OCI-LY3 (cell line): Measurements from ENCODE around the gene TMCC1.

Source experiments
- H2AFZ ChIP-seq: fragments of 200-600, 300-600 bp; shearing (Covaris generic); 2 replicates; pipeline ENCODE4 v1.6.0; 2014; ENCODE audit warnings: antibody characterized with exemption, low read depth, low read length
- H3K27ac ChIP-seq: fragments of 200-600, 300-600 bp; sonication (generic); 2 replicates; pipeline ENCODE4 v1.5.1; 2014; ENCODE audit warnings: mild to moderate bottlenecking, low read length, moderate library complexity, mixed read lengths
- H3K27me3 ChIP-seq: fragments of 200-600, 300-600 bp; sonication (generic); 2 replicates; pipeline ENCODE4 v1.6.1; 2014; ENCODE audit warnings: low read depth, low read length, mixed read lengths
- H3K36me3 ChIP-seq: fragments of 200-600, 300-600 bp; sonication (generic); replicated peaks from 2 replicates; pipeline ENCODE3; 2014; ENCODE audit warnings: low read depth, low read length, mixed read lengths
- H3K4me1 ChIP-seq: fragments of 300-600, 200-600 bp; sonication (generic); 2 replicates; pipeline ENCODE4 v1.6.1; 2014; ENCODE audit warnings: low read length, mixed read lengths
- H3K4me2 ChIP-seq: fragments of 200-600, 300-600 bp; sonication (generic); 2 replicates; pipeline ENCODE4 v1.6.1; 2014; ENCODE audit warnings: low read length, mixed read lengths
- H3K4me3 ChIP-seq: fragments of 300-600, 200-600 bp; sonication (generic); 2 replicates; pipeline ENCODE4 v1.5.1; 2014; ENCODE audit warnings: antibody characterized with exemption, mild to moderate bottlenecking, low read length, moderate library complexity
- H3K79me2 ChIP-seq: fragments of 300-600, 200-600 bp; shearing (Covaris generic); 2 replicates; pipeline ENCODE4 v1.6.1; 2014; ENCODE audit warnings: mild to moderate bottlenecking, low read length, mixed read lengths
- H3K9ac ChIP-seq: fragments of 300-600, 200-600 bp; shearing (Covaris generic); 2 replicates; pipeline ENCODE4 v1.6.0; 2014; ENCODE audit warnings: mild to moderate bottlenecking, low read length, moderate library complexity
- H3K9me3 ChIP-seq: fragments of 200-600, 300-600 bp; shearing (Covaris generic); 2 replicates; pipeline ENCODE4 v1.6.1; 2014; ENCODE audit warnings: low read length, mixed read lengths; ENCODE audit not compliant: insufficient read depth
- H4K20me1 ChIP-seq: fragments of 200-600, 300-600 bp; sonication (generic); 2 replicates; pipeline ENCODE4 v1.6.1; 2016; ENCODE audit warnings: low read length, mixed read lengths; ENCODE audit not compliant: insufficient read depth
- CTCF ChIP-seq: fragments of 200-600, 300-600 bp; sonication (generic); IDR thresholded peaks from 2 replicates; pipeline ENCODE4 v1.5.1; 2014; ENCODE audit warnings: antibody characterized with exemption, low read length, low read depth
- EZH2phosphoT487 ChIP-seq: fragments of 200-600 bp; shearing (Covaris generic); IDR thresholded peaks from 2 replicates; pipeline ENCODE4 v1.6.1; 2018; ENCODE audit warnings: antibody characterized with exemption, mixed run types, low read depth

The TMCC1 gene

GRCh38 chr3:129831503-129831902 lies 62.0 kb downstream of the TMCC1 start:
- Histone ChIP-seq H3K36me3 (peaks cover 2% of the 10 kb centered on the region), H3K9me3 (no peaks in the 10 kb centered on the region), H3K9ac (no peak overlapping the region), H3K4me1 (peaks cover 7% of the 10 kb centered on the region), H3K4me2 (no peak overlapping the region), H4K20me1 (no peaks in the 10 kb centered on the region), H3K27ac (no peak overlapping the region), H3K79me2 (no peaks in the 10 kb centered on the region), H3K4me3 (no peak overlapping the region), H2AFZ (no peak overlapping the region), H3K27me3 (no peaks in the 10 kb centered on the region)
- TF ChIP-seq EZH2phosphoT487, result no peak
- TF ChIP-seq CTCF, result no peak

GRCh38 chr3:129829640-129830039 lies 63.9 kb downstream of the TMCC1 start:
- peaks cover 7% of the 10 kb centered on the region for H3K4me1 ChIP-seq
- H3K4me2 ChIP-seq, result no peak overlapping the region
- no peak overlapping the region for H3K27ac ChIP-seq
- no peak for TF ChIP-seq EZH2phosphoT487
- peak; percentile 71 for TF ChIP-seq CTCF
- H3K9ac ChIP-seq, result no peak overlapping the region
- H3K79me2 ChIP-seq, result no peaks in the 10 kb centered on the region
- H3K9me3 ChIP-seq, result no peaks in the 10 kb centered on the region
- H3K27me3 ChIP-seq, result no peaks in the 10 kb centered on the region
- no peak overlapping the region for H2AFZ ChIP-seq
- H3K4me3 ChIP-seq, result no peak overlapping the region
- H3K36me3 ChIP-seq, result peaks cover 2% of the 10 kb centered on the region
- peaks cover 5% of the 10 kb centered on the region; the same call in 1 of the 2 replicates for H4K20me1 ChIP-seq

- Histone ChIP-seq H3K4me3 (no peak overlapping the region), H3K36me3 (peaks cover 2% of the 10 kb centered on the region), H3K4me1 (peaks cover 9% of the 10 kb centered on the region), H3K9me3 (no peaks in the 10 kb centered on the region), H3K27me3 (no peaks in the 10 kb centered on the region), H3K27ac (no peak overlapping the region), H4K20me1 (peaks cover 5% of the 10 kb centered on the region; the same call in 1 of the 2 replicates), H3K79me2 (no peaks in the 10 kb centered on the region), H3K4me2 (no peak overlapping the region), H3K9ac (no peak overlapping the region), H2AFZ (no peak overlapping the region)
- no peak for TF ChIP-seq EZH2phosphoT487
- TF ChIP-seq CTCF, result no peak
Measured at GRCh38 chr3:129827765-129828164, 65.7 kb downstream of the TMCC1 start.

- TF ChIP-seq EZH2phosphoT487 (no peak), CTCF (peak; percentile 76)
Measured at GRCh38 chr3:129824926-129825541, 68.5 kb downstream of the TMCC1 start.

More at GRCh38 chr3:129824926-129825541, 68.5 kb downstream of the TMCC1 start:
- Histone ChIP-seq H3K36me3 (peaks cover 2% of the 10 kb centered on the region), H3K27ac (no peak overlapping the region), H3K4me3 (no peak overlapping the region), H4K20me1 (peaks cover 5% of the 10 kb centered on the region; the same call in 1 of the 2 replicates), H3K79me2 (no peaks in the 10 kb centered on the region), H3K27me3 (no peaks in the 10 kb centered on the region), H2AFZ (no peak overlapping the region), H3K9me3 (no peaks in the 10 kb centered on the region), H3K4me1 (peaks cover 22% of the 10 kb centered on the region), H3K4me2 (no peak overlapping the region), H3K9ac (no peak overlapping the region)
